NCI-H2227 treated with DMSO at 0.1 percent for 48 hours (cell line): ENCODE data around the gene A2ML1.
"Not testable (repeated sequence)": the region's sequence is repeated elsewhere in the genome, so short reads cannot be mapped to it uniquely, and the experiment has no call there.

Source experiments
- DNase-seq: peaks from one replicate; lab custom pipeline; 2025; lab: John Stamatoyannopoulos, UW

The A2ML1 gene

GRCh38 chr12:8817856-8818255 lies 4.6 kb upstream of the A2ML1 start:
- no peak for DNase-seq

GRCh38 chr12:8818526-8818925 lies 3.9 kb upstream of the A2ML1 start:
- DNase-seq: no peak

GRCh38 chr12:8819666-8819980 lies 2.8 kb upstream of the A2ML1 start:
- DNase-seq: no peak

- DNase-seq: not testable (repeated sequence)
Measured at GRCh38 chr12:8820676-8821407, 1.6 kb upstream of the A2ML1 start.

- no peak for DNase-seq
Measured at GRCh38 chr12:8821591-8821990, 830 bp upstream of the A2ML1 start.

GRCh38 chr12:8823565-8824300 lies 1.3 kb downstream of the A2ML1 start:
- no peak for DNase-seq

- no peak for DNase-seq
Measured at GRCh38 chr12:8827551-8828256, 5.3 kb downstream of the A2ML1 start.

GRCh38 chr12:8828257-8829124 lies 6.1 kb downstream of the A2ML1 start:
- no peak for DNase-seq

- no peak for DNase-seq
Measured at GRCh38 chr12:8829125-8829518, 6.7 kb downstream of the A2ML1 start.

- DNase-seq: no peak
Measured at GRCh38 chr12:8829621-8830020, 7.2 kb downstream of the A2ML1 start.

GRCh38 chr12:8831116-8831515 lies 8.7 kb downstream of the A2ML1 start:
- no peak for DNase-seq

- DNase-seq: no peak
Measured at GRCh38 chr12:8832500-8832899, 10.1 kb downstream of the A2ML1 start.

GRCh38 chr12:8834230-8834629 lies 11.8 kb downstream of the A2ML1 start:
- DNase-seq: no peak

GRCh38 chr12:8837291-8837690 lies 14.9 kb downstream of the A2ML1 start:
- no peak for DNase-seq

- no peak for DNase-seq
Measured at GRCh38 chr12:8840321-8840720, 17.9 kb downstream of the A2ML1 start.

- DNase-seq: no peak
Measured at GRCh38 chr12:8840938-8841633, 18.7 kb downstream of the A2ML1 start.

- no peak for DNase-seq
Measured at GRCh38 chr12:8841778-8842177, 19.4 kb downstream of the A2ML1 start.

- DNase-seq: no peak
Measured at GRCh38 chr12:8844665-8845064, 22.2 kb downstream of the A2ML1 start.

GRCh38 chr12:8846305-8846704 lies 23.9 kb downstream of the A2ML1 start:
- no peak for DNase-seq

- DNase-seq: no peak
Measured at GRCh38 chr12:8847435-8847834, 25.0 kb downstream of the A2ML1 start.

GRCh38 chr12:8849876-8850275 lies 27.5 kb downstream of the A2ML1 start:
- no peak for DNase-seq

- DNase-seq: no peak
Measured at GRCh38 chr12:8852119-8852518, 29.7 kb downstream of the A2ML1 start.
